ENCODE data around the gene CAMK2G. TPM values are rescaled to one million over a fixed set of nuclear protein-coding genes. Genes with fewer than 3 reads are reported as not detected.

CAMK2G gene
- total RNA-seq, 2 donors from 2014 or later, result 78.8 to 149 TPM

DNA sequence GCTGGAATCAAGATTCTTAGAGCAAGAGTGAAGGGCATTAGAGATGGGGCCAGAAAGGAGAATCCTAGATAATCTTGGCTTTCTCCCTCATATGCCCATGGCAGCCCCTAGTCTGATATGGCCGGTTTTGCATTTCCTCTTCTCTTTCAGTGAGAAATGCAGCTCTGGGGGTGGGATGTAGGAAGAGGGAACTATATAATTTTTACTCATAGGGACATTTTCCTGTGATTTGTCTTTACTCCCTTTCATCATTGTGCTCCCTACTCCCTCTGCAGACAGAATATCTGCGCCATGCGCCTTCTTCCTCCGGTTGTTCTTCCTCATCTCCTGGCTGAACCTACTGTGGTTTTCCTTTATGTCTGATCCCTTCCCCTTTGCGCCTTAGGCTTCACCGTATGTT is 109.3 kb downstream of the CAMK2G start:
- Histone ChIP-seq H3K27me3 (replicated peaks; ENCODE audit: insufficient read depth) (no peaks in the 10 kb centered on the region), H3K9me3 (no peaks in the 10 kb centered on the region), H3K36me3 (peaks cover 94% of the 10 kb centered on the region), H3K27ac (no peak overlapping the region), H3K4me3 (no peak overlapping the region), H3K4me1 (ENCODE audit: control insufficient read depth in 1 of 2, low read depth in 2 of 2) (no peaks in the 10 kb centered on the region)
- DNase-seq (ENCODE audit: low spot score) (no peak), ATAC-seq (ENCODE audit: insufficient number of reproducible peaks, low FRiP score, low read depth) (no peak)
- TF ChIP-seq, protein P1, sequence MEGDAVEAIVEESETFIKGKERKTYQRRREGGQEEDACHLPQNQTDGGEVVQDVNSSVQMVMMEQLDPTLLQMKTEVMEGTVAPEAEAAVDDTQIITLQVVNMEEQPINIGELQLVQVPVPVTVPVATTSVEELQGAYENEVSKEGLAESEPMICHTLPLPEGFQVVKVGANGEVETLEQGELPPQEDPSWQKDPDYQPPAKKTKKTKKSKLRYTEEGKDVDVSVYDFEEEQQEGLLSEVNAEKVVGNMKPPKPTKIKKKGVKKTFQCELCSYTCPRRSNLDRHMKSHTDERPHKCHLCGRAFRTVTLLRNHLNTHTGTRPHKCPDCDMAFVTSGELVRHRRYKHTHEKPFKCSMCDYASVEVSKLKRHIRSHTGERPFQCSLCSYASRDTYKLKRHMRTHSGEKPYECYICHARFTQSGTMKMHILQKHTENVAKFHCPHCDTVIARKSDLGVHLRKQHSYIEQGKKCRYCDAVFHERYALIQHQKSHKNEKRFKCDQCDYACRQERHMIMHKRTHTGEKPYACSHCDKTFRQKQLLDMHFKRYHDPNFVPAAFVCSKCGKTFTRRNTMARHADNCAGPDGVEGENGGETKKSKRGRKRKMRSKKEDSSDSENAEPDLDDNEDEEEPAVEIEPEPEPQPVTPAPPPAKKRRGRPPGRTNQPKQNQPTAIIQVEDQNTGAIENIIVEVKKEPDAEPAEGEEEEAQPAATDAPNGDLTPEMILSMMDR (IDR thresholded peaks at IDR 0.05), result no peak

DNA sequence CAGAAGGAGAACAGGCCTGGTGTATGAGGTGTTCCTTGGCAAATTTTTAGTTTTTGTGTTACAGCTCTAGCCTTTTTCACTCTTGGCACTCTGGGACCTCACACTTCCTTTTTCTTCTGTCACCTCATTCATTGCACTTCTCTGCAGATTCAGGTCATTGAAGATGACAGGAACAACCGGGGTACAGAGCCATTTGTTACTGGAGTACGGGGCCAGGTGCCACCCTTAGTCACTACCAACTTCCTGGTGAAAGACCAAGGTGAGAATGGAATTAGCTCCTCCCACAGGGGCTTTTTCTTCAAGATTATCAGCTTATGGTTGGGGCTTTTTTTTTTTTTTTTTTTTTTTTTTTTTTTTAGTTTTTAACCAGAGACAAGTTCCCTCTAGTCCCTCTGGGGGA is 111.0 kb downstream of the CAMK2G start:
- H3K27me3 ChIP-seq (replicated peaks; ENCODE audit: insufficient read depth), result no peaks in the 10 kb centered on the region
- H3K27ac ChIP-seq, result no peak overlapping the region
- peaks cover 86% of the 10 kb centered on the region for H3K36me3 ChIP-seq
- H3K4me3 ChIP-seq, result no peak overlapping the region
- ATAC-seq (ENCODE audit: insufficient number of reproducible peaks, low FRiP score, low read depth) (no peak), DNase-seq (ENCODE audit: low spot score) (no peak)
- H3K9me3 ChIP-seq, result no peaks in the 10 kb centered on the region
- TF ChIP-seq, protein P1 (IDR thresholded peaks at IDR 0.05), result no peak
- H3K4me1 ChIP-seq (ENCODE audit: control insufficient read depth in 1 of 2, low read depth in 2 of 2), result no peaks in the 10 kb centered on the region

DNA sequence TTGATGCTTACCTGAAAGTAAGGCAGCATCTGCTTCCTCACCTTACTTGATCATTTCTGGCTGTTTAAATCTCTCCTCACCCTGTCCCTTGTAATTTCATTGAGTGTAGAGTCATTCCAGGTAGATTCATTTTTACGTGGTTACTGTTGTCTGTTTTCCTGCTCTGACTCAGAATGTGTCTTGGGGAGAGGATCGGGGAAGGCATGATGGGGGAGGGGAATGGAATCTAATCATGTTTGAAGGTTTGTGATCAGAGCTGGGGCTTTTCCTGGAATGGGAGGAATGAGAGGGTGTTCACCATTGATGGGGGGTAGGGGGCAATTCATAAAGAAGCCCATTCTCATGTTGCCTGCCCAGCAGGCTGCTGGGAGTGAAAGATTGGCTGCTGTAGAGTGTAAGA is 111.4 kb downstream of the CAMK2G start:
- peaks cover 81% of the 10 kb centered on the region for H3K36me3 ChIP-seq
- H3K4me1 ChIP-seq (ENCODE audit: control insufficient read depth in 1 of 2, low read depth in 2 of 2), result no peaks in the 10 kb centered on the region
- no peak overlapping the region for H3K4me3 ChIP-seq
- ATAC-seq (ENCODE audit: insufficient number of reproducible peaks, low FRiP score, low read depth) (no peak), DNase-seq (ENCODE audit: low spot score) (no peak)
- H3K27ac ChIP-seq, result no peak overlapping the region
- H3K27me3 ChIP-seq (replicated peaks; ENCODE audit: insufficient read depth), result no peaks in the 10 kb centered on the region
- TF ChIP-seq, protein P1 (IDR thresholded peaks at IDR 0.05), result no peak
- H3K9me3 ChIP-seq, result no peaks in the 10 kb centered on the region

Other genes with a start within 250 kb of the CAMK2G start
- gene MYOZ1, start 233.1 kb downstream of the CAMK2G start, total RNA-seq, result 10 to 100 TPM in 1 of 2 donors, 1 to 10 TPM in 1; 5.9 to 14.2 TPM
- gene SYNPO2L, start 218.5 kb downstream of the CAMK2G start, total RNA-seq, result not detected
- 10 to 100 TPM in 1 of 2 donors, 1 to 10 TPM in 1; 4.5 to 10.9 TPM for gene AGAP5, start 176.4 kb downstream of the CAMK2G start, total RNA-seq
- 10 to 100 TPM; 55.7 to 80.1 TPM for gene SEC24C, start 130.2 kb downstream of the CAMK2G start, total RNA-seq
- 10 to 100 TPM; 20.7 to 22.6 TPM for gene CHCHD1, start 92.5 kb downstream of the CAMK2G start, total RNA-seq
- 100 to 1,000 TPM; 126 to 144 TPM for gene ZSWIM8, start 88.9 kb downstream of the CAMK2G start, total RNA-seq
- gene NDST2, start 63.0 kb downstream of the CAMK2G start, total RNA-seq, result 10 to 100 TPM; 55.0 to 78.2 TPM
- 100 to 1,000 TPM in 1 of 2 donors, 1 to 10 TPM in 1; 8.1 to 100 TPM for gene PLAU, start 36.6 kb upstream of the CAMK2G start, total RNA-seq
- 100 to 1,000 TPM; 346 to 348 TPM for gene VCL, start 123.6 kb upstream of the CAMK2G start, total RNA-seq